GM20431 (cell line): ENCODE data around the gene CDK17.
"Not testable (repeated sequence)": the region's sequence is repeated elsewhere in the genome, so short reads cannot be mapped to it uniquely, and the experiment has no call there.

Experiments used
- in situ Hi-C: fragments of 300-500 bp; cut with MseI, MboI; formaldehyde crosslinking; loops from one replicate; pipeline ENCODE4 v1.15.0; 2020; ENCODE audit warnings: low sequenced_read_pairs; ENCODE audit not compliant: unreplicated experiment

CDK17 gene

GRCh38 chr12:96361074-96361473 lies 39.2 kb downstream of the CDK17 start:
- in situ Hi-C loops = no loop called here

DNA sequence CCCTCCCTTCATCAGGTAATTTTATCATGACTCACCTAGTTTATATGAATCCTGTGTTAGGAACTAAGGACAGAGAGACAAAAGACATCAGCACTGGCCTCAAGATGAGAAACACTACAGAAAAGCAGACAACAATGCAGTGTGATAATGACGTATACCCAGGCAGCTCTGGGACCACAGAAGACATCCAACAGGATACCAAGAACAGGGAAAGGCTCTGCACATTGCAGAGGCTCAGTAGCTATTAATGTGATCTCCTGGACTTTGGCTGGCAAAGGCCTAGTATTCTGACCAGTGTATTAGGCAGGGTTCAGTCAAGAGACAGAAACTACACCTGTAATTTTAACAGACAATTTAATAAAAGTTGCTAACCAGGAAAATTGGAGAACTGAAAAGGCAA lies 39.7 kb downstream of the CDK17 start:
- in situ Hi-C loops = no loop called here

DNA sequence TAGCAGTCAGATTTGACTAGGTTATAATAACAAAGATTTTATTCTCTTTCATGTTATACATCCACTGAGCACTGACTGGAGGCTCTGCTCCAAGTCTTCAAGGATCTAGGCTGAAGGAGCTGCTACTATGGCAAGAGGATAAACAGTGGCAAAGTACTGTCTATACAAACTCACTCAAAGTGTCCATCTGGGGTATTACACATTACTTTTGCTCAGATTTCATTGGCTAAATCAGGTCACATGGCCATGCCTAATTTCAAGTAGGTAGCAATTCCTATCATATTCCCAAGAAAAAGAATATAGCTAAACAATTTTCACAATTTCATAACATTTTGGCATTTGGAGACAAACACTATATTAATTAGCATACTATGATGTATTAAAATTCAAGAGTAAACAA lies 40.9 kb downstream of the CDK17 start:
- in situ Hi-C loops = no loop called here

DNA sequence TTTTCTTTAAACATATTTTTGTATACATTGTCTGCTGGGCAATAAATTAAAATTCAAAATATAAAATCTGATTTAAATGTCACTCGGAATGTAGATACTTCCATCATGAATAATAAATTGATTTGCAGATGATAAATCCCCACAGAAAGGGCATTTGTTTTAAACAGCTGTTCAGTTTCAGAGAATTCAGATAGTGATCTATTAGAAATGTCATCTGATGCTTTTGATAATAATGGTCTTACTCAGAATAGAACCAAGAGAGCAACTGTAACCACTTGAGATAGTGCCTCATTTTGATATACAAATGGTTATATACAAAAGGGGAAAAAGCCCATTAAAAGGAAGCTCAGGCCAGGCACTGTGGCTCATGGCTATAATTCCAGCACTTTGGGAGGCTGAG lies 43.4 kb downstream of the CDK17 start:
- in situ Hi-C loops = no loop called here

DNA sequence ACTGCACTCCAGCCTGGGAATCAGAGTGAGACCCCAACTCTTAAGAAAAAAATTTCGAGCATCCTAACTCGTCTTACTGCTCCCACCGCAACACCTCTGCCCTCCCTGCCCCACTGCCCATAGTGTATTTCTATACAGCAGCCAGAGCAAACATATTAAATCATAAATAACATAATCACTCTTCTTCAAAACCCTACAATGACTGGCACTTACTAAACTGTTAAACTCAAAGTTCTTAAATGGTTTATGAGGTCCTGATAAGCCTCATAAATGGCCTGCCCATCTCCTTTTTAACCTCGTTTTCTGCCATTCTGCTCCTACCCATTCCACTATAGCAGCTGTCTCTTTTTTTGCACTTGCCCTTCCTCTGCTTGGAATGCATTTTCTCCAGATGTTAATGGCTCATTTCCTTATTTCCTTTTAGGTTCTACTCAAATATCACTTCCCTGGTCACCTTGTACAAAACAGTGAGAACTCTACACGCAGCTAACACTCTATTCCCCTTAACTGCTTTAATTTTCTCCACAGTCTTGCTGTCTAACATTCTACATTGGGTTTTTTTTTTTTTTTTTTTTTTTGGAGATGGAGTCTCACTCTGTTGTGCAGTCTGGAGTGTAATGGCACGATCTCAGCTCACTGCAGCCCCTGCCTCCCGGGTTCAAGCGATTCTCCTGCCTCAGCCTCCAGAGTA lies 45.2 kb downstream of the CDK17 start:
- in situ Hi-C loops = no loop called here

- in situ Hi-C loops = no loop called here
Observed at GRCh38 chr12:96354326-96354725, 45.9 kb downstream of the CDK17 start.

DNA sequence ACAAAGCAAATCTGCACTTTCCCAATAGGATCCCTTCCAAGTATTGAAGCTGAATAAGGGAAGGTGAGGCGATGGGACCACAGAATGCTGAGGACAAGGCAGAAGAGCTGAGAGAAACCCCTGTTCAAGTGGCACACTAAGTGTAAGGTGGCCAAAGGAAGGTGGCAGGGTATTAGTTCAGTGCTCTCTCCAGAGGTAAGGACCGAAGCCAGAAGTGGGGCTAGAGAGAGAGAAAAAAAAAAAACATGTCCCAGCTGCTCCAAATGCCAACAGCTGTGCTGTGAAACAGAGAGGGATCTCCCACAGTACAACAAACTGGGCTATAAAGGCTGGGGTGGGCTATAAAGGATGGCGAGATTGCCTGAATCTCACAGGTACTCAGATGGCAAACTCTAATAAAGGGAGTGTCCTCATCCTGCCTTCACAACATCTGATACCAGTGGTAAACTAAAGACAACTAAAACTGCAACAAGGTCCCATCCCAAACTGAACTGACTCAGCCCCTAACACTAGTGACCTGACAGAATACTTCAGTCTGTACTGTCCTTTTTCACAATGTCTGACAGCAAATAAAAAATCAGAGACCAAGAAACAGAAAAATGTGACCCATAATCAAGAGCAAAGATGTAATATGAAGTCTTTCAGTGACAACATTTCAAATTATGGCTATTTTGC lies 47.9 kb downstream of the CDK17 start:
- in situ Hi-C loops = no loop called here

DNA sequence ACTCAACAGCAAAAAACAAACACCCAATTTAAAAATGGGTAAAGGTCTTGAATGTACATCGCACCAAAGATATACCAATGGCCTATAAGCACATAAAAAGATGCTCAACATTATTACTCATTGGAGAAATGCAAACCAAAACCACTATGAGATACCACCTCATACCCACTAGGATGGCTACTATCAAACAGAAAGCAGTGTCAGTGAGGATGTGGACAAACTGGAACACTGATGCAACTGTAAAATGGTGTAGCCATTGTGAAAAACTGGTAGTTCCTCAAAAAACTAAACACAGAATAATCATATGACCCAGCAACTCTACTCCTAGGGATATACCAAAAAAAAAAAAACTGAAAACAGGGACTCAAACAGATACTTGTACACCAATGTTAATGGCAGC lies 49.3 kb downstream of the CDK17 start:
- in situ Hi-C loops = no loop called here

GRCh38 chr12:96347130-96347699 lies 53.0 kb downstream of the CDK17 start:
- in situ Hi-C loops = no loop called here

DNA sequence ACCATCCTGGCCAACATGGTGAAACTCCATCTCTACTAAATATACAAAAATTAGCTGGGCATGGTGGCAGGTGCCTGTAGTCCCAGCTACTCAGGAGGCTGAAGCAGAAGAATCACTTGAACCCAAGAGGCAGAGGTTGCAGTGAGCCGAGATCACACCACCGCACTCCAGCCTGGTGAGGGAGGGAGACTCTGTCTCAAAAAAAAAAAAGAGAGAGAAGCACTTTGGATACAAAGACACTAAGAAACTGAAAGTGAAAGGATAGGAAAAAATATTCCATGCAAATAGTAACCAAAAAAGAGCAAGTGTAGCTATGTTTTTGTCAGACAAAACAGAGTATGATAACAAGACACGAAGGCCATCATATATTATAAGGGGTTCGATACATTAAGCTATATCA lies 53.5 kb downstream of the CDK17 start:
- in situ Hi-C loops = not testable (repeated sequence)

DNA sequence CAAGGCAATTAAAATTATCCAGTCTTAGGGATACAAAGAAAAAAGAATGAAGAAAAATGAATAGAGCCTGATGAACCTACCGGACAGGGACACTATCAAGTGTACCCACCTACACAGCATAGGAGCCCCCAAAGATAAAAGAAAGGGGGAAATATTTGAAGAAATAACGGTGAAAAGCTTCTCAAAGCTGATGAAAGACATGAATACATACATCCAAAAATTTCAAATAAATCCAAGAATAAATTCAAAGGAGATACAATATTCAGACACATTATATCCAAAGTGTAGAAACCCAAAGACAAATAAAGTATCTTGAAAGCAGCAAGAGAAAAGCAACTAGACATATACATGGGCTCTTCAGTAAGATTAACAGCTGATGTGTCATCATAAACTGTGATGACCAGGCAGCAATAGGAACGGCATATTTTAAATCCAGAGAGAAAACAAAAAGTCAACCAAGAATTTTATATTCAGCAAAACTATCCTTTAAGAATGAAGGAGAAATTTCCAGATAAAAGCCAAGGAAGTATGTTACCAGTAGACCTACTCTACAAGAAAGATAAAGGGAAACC lies 56.0 kb downstream of the CDK17 start:
- in situ Hi-C loops = no loop called here

DNA sequence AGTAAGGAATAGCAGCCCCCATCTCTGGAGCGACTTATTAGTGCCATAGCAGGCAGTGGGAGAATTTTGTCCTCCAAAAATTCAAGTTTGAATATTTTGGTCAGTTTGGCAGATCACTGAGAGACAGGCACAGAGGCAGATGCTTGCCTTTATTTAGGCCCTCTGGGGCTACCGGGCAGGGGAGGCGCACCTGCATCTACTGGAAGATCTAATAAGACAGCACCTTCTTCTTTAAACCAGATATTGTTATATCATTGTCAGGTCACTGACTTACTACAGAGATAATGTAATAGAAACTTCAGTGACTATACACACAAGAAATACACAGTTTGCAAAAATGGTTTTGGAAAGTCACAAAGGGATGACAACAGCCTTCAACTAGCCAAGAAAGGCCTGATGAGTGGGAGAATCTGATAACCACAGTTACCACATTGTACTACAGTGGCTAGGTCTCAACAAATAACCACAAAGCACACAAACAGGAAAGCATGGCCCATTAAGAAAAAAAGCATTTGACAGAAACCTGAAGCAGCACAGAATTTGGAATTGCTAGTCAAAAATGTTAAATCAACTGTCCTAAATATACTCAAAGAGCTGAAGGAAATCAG lies 56.8 kb downstream of the CDK17 start:
- in situ Hi-C loops = no loop called here

- in situ Hi-C loops = not testable (repeated sequence)
Observed at GRCh38 chr12:96339666-96340065, 60.6 kb downstream of the CDK17 start.

DNA sequence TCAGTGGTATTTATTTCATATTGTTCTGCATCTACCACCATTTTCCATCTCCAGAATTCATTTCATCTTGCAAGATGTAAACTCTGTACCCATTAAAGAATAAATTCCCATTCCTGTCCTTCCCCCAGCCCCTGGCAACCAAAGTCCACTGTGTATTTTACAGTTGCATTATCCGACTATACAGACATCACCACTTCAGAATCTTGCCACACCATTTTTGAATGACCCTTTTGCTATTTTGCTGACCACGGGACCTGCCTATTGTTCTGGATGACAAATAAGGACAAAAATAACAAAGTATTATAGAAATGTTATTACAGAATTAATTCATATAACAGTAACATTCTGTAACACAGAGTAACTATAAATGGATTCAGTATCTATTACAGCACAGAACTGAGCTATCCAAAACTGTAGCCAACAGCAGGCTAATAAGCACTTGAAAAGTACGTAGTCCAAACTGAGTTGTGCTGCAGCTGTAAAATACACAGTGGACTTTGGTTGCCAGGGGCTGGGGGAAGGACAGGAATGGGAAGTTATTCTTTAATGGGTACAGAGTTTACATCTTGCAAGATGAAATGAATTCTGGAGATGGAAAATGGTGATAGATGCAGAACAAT lies 61.3 kb downstream of the CDK17 start:
- in situ Hi-C loops = no loop called here

DNA sequence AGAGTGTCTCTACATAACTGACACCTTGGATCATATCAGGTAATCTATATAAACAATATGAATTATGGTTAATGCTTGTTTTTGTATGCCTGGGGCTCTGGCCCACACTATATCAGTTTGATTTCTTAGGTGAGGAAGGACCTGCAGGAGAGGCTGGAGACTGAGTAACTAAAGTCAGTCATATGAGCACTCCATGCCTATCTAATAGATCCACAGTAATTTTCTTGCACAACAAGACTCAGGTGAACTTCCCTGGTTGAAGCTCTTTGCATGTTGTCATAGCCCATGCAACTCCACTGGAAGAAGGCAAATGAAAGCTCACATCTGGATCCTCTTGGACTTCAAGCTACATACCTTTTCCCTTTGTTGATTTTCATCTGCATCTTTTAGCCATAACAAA lies 62.3 kb downstream of the CDK17 start:
- in situ Hi-C loops = no loop called here

DNA sequence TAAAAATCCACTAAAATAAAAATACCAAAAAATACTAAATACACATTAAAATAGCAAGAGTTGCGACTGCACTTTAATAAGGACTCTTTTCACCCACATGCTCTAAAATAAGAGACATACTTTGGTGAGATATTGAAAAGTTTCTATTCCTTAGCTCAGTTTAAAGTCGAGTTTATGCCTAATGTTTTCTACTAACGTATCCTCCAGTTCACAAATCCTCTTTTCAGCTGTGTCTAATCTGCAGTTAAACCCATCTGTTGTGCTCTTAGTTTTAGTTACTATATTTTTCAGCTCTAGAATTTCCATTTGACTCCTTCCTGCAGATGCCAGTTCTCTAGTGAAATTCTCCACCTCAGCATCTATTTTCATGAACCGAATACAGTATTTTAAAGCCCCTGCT lies 63.8 kb downstream of the CDK17 start:
- in situ Hi-C loops = no loop called here

DNA sequence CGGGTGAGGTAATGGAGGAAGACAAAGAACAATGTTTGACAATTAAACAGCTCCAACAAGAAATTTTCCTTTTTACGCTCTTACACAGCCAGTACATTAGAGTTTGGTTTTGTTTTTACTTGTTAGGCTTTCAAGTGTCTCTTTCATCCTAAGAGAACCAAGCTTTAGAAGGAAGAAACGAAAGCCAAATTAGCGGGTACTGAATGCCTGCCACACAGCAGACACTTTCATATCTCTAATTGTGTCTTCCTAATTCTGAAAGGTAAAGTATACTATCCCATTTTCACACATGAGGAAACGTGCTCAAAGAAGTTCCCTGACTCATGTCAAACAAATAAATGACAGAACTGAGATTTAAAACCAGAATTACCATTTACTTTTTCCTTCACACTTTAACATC lies 65.0 kb downstream of the CDK17 start:
- in situ Hi-C loops = no loop called here

GRCh38 chr12:96334502-96334901 lies 65.7 kb downstream of the CDK17 start:
- in situ Hi-C loops = no loop called here

GRCh38 chr12:96329545-96329944 lies 70.7 kb downstream of the CDK17 start:
- in situ Hi-C loops = no loop called here

- in situ Hi-C loops = no loop called here
Observed at GRCh38 chr12:96329018-96329417, 71.2 kb downstream of the CDK17 start.

DNA sequence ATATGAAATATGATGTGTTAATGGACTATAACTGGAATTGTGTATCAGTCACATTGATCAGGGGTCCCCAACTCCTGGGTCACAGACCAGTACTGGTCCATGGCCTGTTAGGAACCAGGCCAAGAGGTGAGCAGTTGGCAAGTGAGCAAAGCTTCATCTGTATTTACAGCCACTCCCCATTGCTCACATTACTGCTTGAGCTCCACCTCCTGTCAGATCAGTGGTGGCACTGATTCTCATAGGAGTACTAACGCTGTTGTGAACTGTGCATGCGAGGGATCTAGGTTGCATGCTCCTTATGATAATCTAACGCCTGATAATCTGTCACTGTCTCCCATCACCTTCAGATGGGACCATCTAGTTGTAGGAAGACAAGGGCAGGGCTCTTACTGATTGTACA lies 72.3 kb downstream of the CDK17 start:
- in situ Hi-C loops = no loop called here
